Renal pelvis (tissue), 12 donors: ENCODE measurements around the gene UFSP2. TPM values are rescaled to one million over a fixed set of nuclear protein-coding genes. Genes with fewer than 3 reads are reported as not detected.
A peak's percentile ranks its signal among the peaks of the same experiment; 100 is the strongest.

Experiments
- DNase-seq: peaks from one replicate; pipeline ENCODE4 v3.0.0-alpha.2; 2013
- long read RNA-seq, 16 experiments: transcript quantifications; one replicate each; lab custom pipeline, GENCODE V29; 2026
- polyA plus RNA-seq, 3 donors: library from polyadenylated mRNA; unstranded; fragments of 120-200 nt; gene quantifications; one replicate each; pipeline ENCODE4 v1.2.1, GENCODE V29; 2013; ENCODE audit not compliant: insufficient read length in 3 of 3

The UFSP2 gene, protein sequence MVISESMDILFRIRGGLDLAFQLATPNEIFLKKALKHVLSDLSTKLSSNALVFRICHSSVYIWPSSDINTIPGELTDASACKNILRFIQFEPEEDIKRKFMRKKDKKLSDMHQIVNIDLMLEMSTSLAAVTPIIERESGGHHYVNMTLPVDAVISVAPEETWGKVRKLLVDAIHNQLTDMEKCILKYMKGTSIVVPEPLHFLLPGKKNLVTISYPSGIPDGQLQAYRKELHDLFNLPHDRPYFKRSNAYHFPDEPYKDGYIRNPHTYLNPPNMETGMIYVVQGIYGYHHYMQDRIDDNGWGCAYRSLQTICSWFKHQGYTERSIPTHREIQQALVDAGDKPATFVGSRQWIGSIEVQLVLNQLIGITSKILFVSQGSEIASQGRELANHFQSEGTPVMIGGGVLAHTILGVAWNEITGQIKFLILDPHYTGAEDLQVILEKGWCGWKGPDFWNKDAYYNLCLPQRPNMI
- 10 to 100 TPM; 57.5 to 73.7 (median 69.7) TPM for polyA plus RNA-seq
- long read RNA-seq, donor 1, transcript UFSP2-201 (12 exons, 1,630 nt) = major isoform, 17 of 31 reads
- long read RNA-seq, donor 1, partial matches to known transcripts = 13 of 31 reads
- long read RNA-seq, donor 1, other reads (novel, unspliced or antisense) = 0 of 31 reads
- long read RNA-seq, donor 2, transcript UFSP2-201 (12 exons, 1,630 nt) = major isoform, 17 of 67 reads
- long read RNA-seq, donor 2, partial matches to known transcripts = 46 of 67 reads
- long read RNA-seq, donor 2, other reads (novel, unspliced or antisense) = 0 of 67 reads
- long read RNA-seq, donor 3, transcript UFSP2-201 (12 exons, 1,630 nt) = major isoform, 24 of 34 reads
- long read RNA-seq, donor 3, partial matches to known transcripts = 9 of 34 reads
- long read RNA-seq, donor 3, other reads (novel, unspliced or antisense) = 0 of 34 reads
- long read RNA-seq, donor 4, transcript UFSP2-201 (12 exons, 1,630 nt) = major isoform, 17 of 30 reads
- long read RNA-seq, donor 4, partial matches to known transcripts = 11 of 30 reads
- long read RNA-seq, donor 4, other reads (novel, unspliced or antisense) = 0 of 30 reads
- long read RNA-seq, donor 5, transcript UFSP2-201 (12 exons, 1,630 nt) = major isoform, 12 of 13 reads
- long read RNA-seq, donor 5, partial matches to known transcripts = 0 of 13 reads
- long read RNA-seq, donor 5, other reads (novel, unspliced or antisense) = 0 of 13 reads
- long read RNA-seq, donor 6, transcript UFSP2-201 (12 exons, 1,630 nt) = major isoform, 10 of 28 reads
- long read RNA-seq, donor 6, partial matches to known transcripts = 18 of 28 reads
- long read RNA-seq, donor 6, other reads (novel, unspliced or antisense) = 0 of 28 reads
- long read RNA-seq, donor 7, transcript UFSP2-201 (12 exons, 1,630 nt) = major isoform, 16 of 39 reads
- long read RNA-seq, donor 7, partial matches to known transcripts = 23 of 39 reads
- long read RNA-seq, donor 7, other reads (novel, unspliced or antisense) = 0 of 39 reads
- long read RNA-seq, donor 8, transcript UFSP2-201 (12 exons, 1,630 nt) = major isoform, 5 of 16 reads
- long read RNA-seq, donor 8, partial matches to known transcripts = 8 of 16 reads
- long read RNA-seq, donor 8, other reads (novel, unspliced or antisense) = 0 of 16 reads
- long read RNA-seq, donor 9, transcript UFSP2-201 (12 exons, 1,630 nt) = major isoform, 32 of 50 reads
- long read RNA-seq, donor 9, partial matches to known transcripts = 17 of 50 reads
- long read RNA-seq, donor 9, other reads (novel, unspliced or antisense) = 0 of 50 reads
- long read RNA-seq, donor 10, transcript UFSP2-201 (12 exons, 1,630 nt) = major isoform, 13 of 32 reads
- long read RNA-seq, donor 10, partial matches to known transcripts = 17 of 32 reads
- long read RNA-seq, donor 10, other reads (novel, unspliced or antisense) = 0 of 32 reads
- long read RNA-seq, donor 11, transcript UFSP2-201 (12 exons, 1,630 nt) = major isoform, 10 of 25 reads
- long read RNA-seq, donor 11, partial matches to known transcripts = 13 of 25 reads
- long read RNA-seq, donor 11, other reads (novel, unspliced or antisense) = 0 of 25 reads
- long read RNA-seq, donor 12, transcript UFSP2-201 (12 exons, 1,630 nt) = major isoform, 18 of 47 reads
- long read RNA-seq, donor 12, partial matches to known transcripts = 27 of 47 reads
- long read RNA-seq, donor 12, other reads (novel, unspliced or antisense) = 0 of 47 reads
- long read RNA-seq, donor 13, transcript UFSP2-201 (12 exons, 1,630 nt) = major isoform, 8 of 14 reads
- long read RNA-seq, donor 13, partial matches to known transcripts = 5 of 14 reads
- long read RNA-seq, donor 13, other reads (novel, unspliced or antisense) = 0 of 14 reads
- long read RNA-seq, donor 14, transcript UFSP2-201 (12 exons, 1,630 nt) = major isoform, 32 of 53 reads
- long read RNA-seq, donor 14, partial matches to known transcripts = 17 of 53 reads
- long read RNA-seq, donor 14, other reads (novel, unspliced or antisense) = 0 of 53 reads
- long read RNA-seq, donor 15, transcript UFSP2-201 (12 exons, 1,630 nt) = major isoform, 19 of 33 reads
- long read RNA-seq, donor 15, partial matches to known transcripts = 10 of 33 reads
- long read RNA-seq, donor 15, other reads (novel, unspliced or antisense) = 0 of 33 reads
- long read RNA-seq, donor 16, transcript UFSP2-201 (12 exons, 1,630 nt) = major isoform, 27 of 59 reads
- long read RNA-seq, donor 16, partial matches to known transcripts = 28 of 59 reads
- long read RNA-seq, donor 16, other reads (novel, unspliced or antisense) = 0 of 59 reads

GRCh38 chr4:185425647-185426352, at the start of gene UFSP2:
TSS of gene UFSP2 (minus strand) at chr4:185425964. CDS start at chr4:185425868, 96 bp downstream.
- peak; percentile 92 for DNase-seq

DNA sequence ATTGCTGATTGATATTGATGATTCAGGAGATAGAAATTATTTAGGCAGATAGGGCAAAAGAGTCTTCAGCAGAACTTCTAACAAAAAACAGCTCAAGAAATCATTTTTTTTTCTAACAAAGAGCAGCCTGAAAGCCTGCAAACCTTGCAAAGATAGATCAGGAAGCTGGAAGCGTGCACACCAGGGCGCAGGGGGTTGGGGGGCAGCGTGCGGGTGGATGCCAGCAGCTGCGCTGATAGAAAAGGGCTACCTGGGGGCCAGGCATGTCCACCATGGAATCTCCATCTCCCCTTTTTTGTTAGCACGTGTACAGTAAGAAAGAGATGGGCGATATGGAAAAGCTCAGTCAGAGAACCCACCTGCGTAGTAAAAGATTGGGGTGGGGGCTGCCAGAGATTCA, 47.5 kb upstream of the UFSP2 start:
- DNase-seq = no peak

DNA sequence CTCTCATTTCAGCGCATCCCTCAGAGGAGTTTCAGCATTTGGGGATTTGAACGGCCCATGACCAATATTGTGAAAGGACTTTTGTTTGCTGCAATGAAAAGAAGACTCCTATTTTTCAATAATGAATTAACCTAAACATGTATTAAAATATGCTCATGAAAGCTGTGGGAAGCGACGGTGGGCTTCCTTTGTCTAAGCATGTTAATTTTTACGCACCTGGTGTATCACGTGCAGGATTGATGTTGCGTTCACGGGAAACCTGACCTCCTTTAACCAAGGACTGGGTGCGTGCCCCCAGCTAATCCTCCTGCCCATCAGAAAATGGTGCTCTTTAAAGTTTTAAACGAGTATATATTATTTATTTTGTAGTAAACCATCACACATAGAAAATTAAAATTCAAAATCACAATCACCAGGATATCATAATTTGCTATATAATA, 46.4 kb upstream of the UFSP2 start:
- no peak for DNase-seq

DNA sequence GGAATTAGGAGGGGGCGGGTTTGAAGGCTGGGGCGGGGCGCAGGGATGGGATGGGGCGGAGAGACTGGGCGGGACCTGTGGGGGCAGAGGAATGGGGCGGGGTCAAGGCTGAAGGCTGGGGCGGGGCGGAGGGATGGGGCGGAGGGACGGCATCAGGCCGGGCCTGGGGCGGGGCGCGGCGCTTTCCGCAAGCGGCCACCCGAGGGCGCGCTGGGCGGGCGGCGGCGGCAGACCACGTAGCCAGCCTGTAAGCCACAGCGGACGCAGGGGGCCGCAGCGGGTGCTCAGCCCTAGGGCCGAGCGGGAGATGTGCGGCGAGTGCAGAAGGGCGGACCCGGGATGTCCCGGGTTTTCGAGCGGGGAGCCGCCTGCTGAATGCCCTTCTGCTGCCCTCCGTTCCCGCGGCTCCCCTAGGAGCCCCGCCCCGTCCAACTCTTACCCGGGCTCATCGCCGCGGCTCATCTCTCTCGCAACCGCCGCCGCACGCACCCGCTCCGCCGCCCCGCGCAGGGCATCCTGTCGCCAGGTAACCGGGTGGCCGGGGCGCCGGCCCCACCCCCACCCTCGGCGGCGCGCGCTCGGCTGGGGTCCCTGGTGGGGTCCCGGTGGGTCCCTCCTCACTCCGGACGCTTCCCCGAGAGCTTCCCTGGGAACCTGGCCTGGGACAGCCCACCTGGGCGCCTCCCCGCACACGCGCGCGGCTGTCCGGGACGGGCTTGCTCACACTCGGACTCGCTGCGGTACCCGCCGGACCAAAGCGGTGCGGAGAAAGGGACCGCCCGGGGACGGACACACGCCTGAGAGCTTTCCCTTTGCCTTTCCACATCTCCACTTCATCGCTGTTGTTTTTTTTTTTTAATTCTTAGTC, 45.7 kb upstream of the UFSP2 start, which contains the start of gene CCDC110:
CCDC110 (minus strand) TSS at position 499 of the 868 bp plus-strand sequence; CDS start at position 449, 50 bp downstream.
- peak; percentile 87 for DNase-seq

GRCh38 chr4:185470501-185471195, 44.9 kb upstream of the UFSP2 start:
- peak; percentile 42 for DNase-seq

- DNase-seq = no peak
Measured at GRCh38 chr4:185469580-185470154, 43.9 kb upstream of the UFSP2 start.

DNA sequence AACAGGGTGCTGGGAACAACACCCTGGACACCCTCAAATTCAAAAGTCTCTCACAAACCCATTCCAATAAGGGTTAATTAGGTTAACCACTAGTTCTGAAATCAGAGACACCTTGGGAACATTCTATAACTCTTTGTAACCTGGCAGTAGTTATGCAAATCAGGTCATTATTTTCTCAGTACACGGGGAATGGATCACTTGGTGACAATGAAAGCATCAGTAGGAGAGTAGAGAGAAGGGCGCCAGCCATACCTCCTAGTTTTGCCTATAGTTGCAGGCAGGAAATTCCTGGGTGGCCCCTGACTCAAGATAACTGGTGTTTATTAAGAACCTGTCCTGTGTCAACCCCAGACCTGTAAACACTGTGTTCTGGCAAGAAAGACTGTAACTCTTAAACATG, 43.2 kb upstream of the UFSP2 start:
- no peak for DNase-seq

GRCh38 chr4:185467991-185468390, 42.2 kb upstream of the UFSP2 start:
- DNase-seq = no peak

GRCh38 chr4:185467101-185467500, 41.3 kb upstream of the UFSP2 start:
- DNase-seq = no peak

GRCh38 chr4:185465707-185466106, 39.9 kb upstream of the UFSP2 start:
- no peak for DNase-seq

GRCh38 chr4:185464887-185465286, 39.1 kb upstream of the UFSP2 start:
- DNase-seq = no peak

DNA sequence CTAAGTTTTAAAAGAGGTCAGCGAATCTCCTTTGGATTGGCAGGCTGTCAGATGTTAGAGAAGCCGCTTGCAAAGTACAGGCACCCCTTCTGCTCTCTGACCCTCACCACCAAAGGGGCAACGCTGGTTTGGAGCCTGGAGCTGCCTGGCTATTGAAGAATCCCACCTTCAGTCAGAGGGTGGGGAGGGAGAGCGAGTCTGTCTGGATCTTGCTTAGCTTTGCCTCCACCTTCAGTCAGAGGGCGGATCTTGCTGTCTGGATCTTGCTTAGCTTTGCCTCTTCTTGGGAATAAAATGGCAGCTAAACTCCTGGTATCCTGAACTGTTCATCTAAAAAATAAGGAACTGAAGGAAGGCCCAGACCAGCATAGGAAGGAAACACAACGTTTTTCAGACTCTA, 38.4 kb upstream of the UFSP2 start:
- no peak for DNase-seq

GRCh38 chr4:185463541-185463940, 37.8 kb upstream of the UFSP2 start:
- no peak for DNase-seq

DNA sequence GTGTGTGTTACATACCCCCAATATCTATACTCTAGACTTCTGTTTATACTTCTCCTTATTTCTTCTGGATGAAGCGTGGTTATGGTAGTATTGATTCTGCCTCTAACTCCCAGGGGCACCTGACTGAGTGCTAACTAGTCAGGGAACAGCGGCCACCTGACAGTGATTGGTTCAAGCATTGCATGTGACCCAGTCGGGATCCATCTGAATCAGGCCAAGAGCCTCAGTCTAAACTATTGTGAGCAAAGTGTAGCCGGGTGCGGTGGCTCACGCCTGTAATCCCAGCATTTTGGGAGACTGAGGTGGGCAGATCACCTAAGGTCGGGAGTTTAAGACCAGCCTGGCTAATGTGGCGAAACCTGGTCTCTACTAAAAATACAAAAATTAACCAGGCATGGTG, 35.8 kb upstream of the UFSP2 start:
- no peak for DNase-seq

DNA sequence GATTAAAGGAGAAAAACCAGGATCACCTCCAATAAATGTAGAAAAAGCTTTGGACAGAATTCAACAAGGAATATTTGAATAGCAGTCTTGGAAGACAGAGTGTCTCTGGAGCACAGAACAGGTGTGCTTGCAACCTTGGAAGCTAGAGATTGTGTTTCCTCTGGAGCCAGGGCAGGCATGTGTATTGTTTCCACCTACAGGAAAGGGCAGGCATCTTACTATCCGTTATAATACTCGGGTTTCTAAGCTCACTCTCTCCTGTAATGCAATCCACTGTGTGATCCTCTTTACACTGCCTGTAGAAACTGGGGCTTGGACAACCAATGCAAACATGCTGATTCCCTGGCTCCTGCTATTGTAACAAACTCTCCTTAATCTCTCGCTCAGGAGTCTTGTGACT, 31.4 kb upstream of the UFSP2 start:
- peak; percentile 8 for DNase-seq

- no peak for DNase-seq
Measured at GRCh38 chr4:185456131-185456530, 30.4 kb upstream of the UFSP2 start.
